ENCODE measurements around the gene LRRC3.

LRRC3 gene

DNA sequence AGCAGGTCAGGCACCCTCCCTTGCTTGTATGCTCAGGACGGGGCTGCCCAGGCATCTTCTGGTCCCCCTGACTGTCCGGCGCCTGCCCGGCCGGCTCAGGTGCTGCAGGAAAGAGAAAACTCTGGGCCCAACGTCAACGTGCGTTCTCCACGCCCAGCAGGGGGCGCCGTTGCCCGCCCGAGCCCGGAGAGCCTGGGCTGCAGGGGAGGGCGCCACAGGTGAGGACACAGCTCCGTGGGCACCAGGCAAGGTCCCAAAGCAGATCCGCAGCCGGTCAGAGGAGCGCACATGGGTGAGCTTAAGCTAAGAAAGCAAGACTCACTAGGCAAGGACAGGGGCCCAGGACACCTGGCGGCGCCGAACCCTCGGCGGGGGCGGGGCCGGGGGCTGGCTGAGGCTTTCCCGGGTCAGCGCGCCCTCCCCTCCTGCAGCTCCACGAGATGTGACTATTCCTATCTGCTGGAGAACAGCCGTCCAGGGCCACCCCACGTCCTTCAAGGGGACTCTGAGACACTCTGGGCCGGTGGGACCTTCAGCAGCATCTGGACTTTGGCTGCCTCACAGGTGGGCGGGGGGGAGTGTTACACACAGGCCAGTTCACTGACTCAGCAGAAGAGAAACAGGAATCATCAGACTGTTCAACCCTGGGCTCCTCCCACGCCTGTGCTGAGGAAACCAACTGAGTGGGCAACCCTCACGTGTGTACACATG, 55.4 kb downstream of the LRRC3 start:
- no peak overlapping the region for H3K4me3 ChIP-seq (ENCODE audit: low read depth, low read length)
- in situ Hi-C loops (cut with HindIII; ENCODE audit: low sequenced_read_pairs) = no loop called here
- no peak for DNase-seq (ENCODE audit: low read depth, low spot score)
- TF ChIP-seq, protein P1, sequence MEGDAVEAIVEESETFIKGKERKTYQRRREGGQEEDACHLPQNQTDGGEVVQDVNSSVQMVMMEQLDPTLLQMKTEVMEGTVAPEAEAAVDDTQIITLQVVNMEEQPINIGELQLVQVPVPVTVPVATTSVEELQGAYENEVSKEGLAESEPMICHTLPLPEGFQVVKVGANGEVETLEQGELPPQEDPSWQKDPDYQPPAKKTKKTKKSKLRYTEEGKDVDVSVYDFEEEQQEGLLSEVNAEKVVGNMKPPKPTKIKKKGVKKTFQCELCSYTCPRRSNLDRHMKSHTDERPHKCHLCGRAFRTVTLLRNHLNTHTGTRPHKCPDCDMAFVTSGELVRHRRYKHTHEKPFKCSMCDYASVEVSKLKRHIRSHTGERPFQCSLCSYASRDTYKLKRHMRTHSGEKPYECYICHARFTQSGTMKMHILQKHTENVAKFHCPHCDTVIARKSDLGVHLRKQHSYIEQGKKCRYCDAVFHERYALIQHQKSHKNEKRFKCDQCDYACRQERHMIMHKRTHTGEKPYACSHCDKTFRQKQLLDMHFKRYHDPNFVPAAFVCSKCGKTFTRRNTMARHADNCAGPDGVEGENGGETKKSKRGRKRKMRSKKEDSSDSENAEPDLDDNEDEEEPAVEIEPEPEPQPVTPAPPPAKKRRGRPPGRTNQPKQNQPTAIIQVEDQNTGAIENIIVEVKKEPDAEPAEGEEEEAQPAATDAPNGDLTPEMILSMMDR (IDR thresholded peaks at IDR 0.05; ENCODE audit: low read depth, low read length) = peak; percentile 71

DNA sequence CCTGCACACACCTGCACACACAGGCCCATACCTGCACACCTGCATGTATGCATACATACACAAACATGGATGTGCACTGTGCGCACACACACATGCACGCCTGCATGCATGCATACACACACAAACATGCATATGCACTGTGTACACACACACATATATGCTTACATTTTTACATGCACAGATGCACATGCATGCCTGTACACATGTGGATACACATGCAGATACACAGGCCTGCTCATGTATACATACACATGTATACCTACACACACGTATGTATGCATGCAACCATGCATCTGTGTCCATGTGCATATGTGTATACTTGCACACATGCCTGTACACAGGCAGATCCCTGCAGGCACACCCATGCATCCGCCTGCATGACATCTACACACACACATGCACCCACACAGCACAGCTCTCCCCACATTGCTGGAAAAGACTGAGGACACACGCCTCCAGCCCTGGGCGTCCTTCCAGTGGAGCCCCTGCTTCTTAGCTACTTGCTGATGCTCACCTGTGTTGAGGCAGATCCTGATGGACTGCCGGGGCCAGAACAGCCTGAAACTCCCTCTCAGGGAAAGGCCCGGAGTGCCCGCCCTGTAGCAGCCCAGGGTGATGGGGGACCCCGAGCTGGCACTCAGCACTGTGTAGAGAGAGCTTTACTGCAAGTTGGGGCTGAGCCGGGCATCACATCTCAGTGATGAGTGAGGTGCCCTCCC, 56.1 kb downstream of the LRRC3 start:
- in situ Hi-C loops (cut with HindIII; ENCODE audit: low sequenced_read_pairs) = no loop called here
- TF ChIP-seq, protein P1 (IDR thresholded peaks at IDR 0.05; ENCODE audit: low read depth, low read length) = no peak
- no peak for DNase-seq (ENCODE audit: low read depth, low spot score)
- H3K4me3 ChIP-seq (ENCODE audit: low read depth, low read length) = no peak overlapping the region
